H1 (cell line): ENCODE data around the gene TDRD1. TPM values are rescaled to one million over a fixed set of nuclear protein-coding genes. Genes with fewer than 3 reads are reported as not detected.

Source experiments
- CTCF ChIA-PET: fragments of 300-600 bp; sonication (Branson Sonifier 250); formaldehyde crosslinking; loops from one replicate; lab custom pipeline; 2021; ENCODE audit not compliant: partially characterized antibody; lab: Charles Lee
- POLR2A ChIA-PET: fragments of 300-600 bp; sonication (Branson Sonifier 250); formaldehyde crosslinking; loops from one replicate; lab custom pipeline; 2021; ENCODE audit warnings: inconsistent platforms; ENCODE audit not compliant: partially characterized antibody; lab: Charles Lee
- DNase-seq, 2 experiments: peaks; one replicate each; pipeline versions ENCODE4 v3.0.0 to v3.0.0-alpha.2; 2010 to 2022; ENCODE audit warnings: low spot score in 2 of 2, low read depth in 1 of 2, mixed read lengths in 1 of 2
- FAIRE-seq: peaks from 2 replicates; lab custom pipeline; 2011; peaks lifted over from hg19 to GRCh38; lab: Jason Lieb, UNC
- H2AFZ ChIP-seq: 2 replicates; pipeline ENCODE4 v1.8.1; 2012; ENCODE audit warnings: low read length, inconsistent platforms
- H2AK5ac ChIP-seq: 2 replicates; pipeline ENCODE4 v1.6.1; 2013; ENCODE audit warnings: low read depth, low read length
- H2BK120ac ChIP-seq: replicated peaks from 2 replicates; pipeline ENCODE3; 2013; ENCODE audit warnings: low read depth, low read length, inconsistent platforms
- H2BK12ac ChIP-seq: 2 replicates; pipeline ENCODE4 v1.6.1; 2013; ENCODE audit warnings: low read depth, low read length
- H2BK15ac ChIP-seq: 2 replicates; pipeline ENCODE4 v1.6.1; 2013; ENCODE audit warnings: low read length
- H2BK20ac ChIP-seq: 2 replicates; pipeline ENCODE4 v1.6.1; 2013; ENCODE audit warnings: low read length
- H2BK5ac ChIP-seq: 2 replicates; pipeline ENCODE4 v1.6.1; 2013; ENCODE audit warnings: low read depth, low read length
- H3K14ac ChIP-seq: 2 replicates; pipeline ENCODE4 v1.6.1; 2013; ENCODE audit warnings: inconsistent platforms; ENCODE audit not compliant: insufficient read length
- H3K18ac ChIP-seq: 2 replicates; pipeline ENCODE4 v1.6.1; 2013; ENCODE audit warnings: low read length; ENCODE audit errors: extremely low read depth
- H3K23ac ChIP-seq: 2 replicates; pipeline ENCODE4 v1.6.1; 2013; ENCODE audit warnings: inconsistent platforms; ENCODE audit not compliant: insufficient read length
- H3K23me2 ChIP-seq: 2 replicates; pipeline ENCODE4 v1.6.1; 2013; ENCODE audit warnings: low read depth, low read length
- H3K27ac ChIP-seq: 2 replicates; pipeline ENCODE4 v1.6.1; 2011; ENCODE audit warnings: low read depth, low read length, inconsistent platforms
- H3K27me3 ChIP-seq, 4 experiments: replicated peaks in 1 of 4; 1 replicate in 1 of 4; 2 replicates in 3 of 4; pipeline versions ENCODE4 v1.6.1 to v1.8.1; 2011 to 2013; ENCODE audit warnings: low read length in 3 of 4, mild to moderate bottlenecking in 3 of 4, inconsistent platforms in 2 of 4, mixed read lengths in 2 of 4, moderate library complexity in 1 of 4; ENCODE audit not compliant: control insufficient read depth in 3 of 4, insufficient read depth in 3 of 4; ENCODE audit errors: extremely low read depth in 1 of 4
- H3K36me3 ChIP-seq, 4 experiments: 2 replicates each; pipeline versions ENCODE4 v1.6.1 to v1.8.1; 2011 to 2013; ENCODE audit warnings: mild to moderate bottlenecking in 4 of 4, low read length in 3 of 4, moderate library complexity in 2 of 4, control low read depth in 1 of 4, inconsistent platforms in 1 of 4; ENCODE audit not compliant: insufficient read depth in 4 of 4, control insufficient read depth in 2 of 4
- H3K4ac ChIP-seq: replicated peaks from 2 replicates; pipeline ENCODE3; 2013; ENCODE audit warnings: low read length, low read depth, mixed read lengths, inconsistent platforms; ENCODE audit not compliant: insufficient read length
- H3K4me1 ChIP-seq, 4 experiments: replicated peaks in 1 of 4; 1 replicate in 1 of 4; 2 replicates in 3 of 4; pipeline versions ENCODE4 v1.6.1 to v1.8.1; 2011 to 2013; ENCODE audit warnings: low read length in 3 of 4, inconsistent platforms in 2 of 4, mixed read lengths in 1 of 4; ENCODE audit not compliant: insufficient read depth in 4 of 4, control insufficient read depth in 3 of 4
- H3K4me2 ChIP-seq, 2 experiments: 2 replicates each; pipeline versions ENCODE4 v1.6.1 to v1.8.1; 2011 to 2013; ENCODE audit warnings: low read depth in 2 of 2, low read length in 2 of 2, control low read depth in 1 of 2, inconsistent platforms in 1 of 2, mild to moderate bottlenecking in 1 of 2; ENCODE audit not compliant: insufficient read depth in 1 of 2
- H3K4me3 ChIP-seq, 4 experiments: fragments of 200-600, 300-600 bp in 1 of 4; sonication (generic), shearing (Covaris generic), sonication (Bioruptor Twin) in 1 of 4; 2 replicates each; pipeline versions ENCODE4 v1.5.1 to v1.8.1; 2011 to 2016; ENCODE audit warnings: low read length in 4 of 4, low read depth in 3 of 4, control low read depth in 2 of 4, inconsistent platforms in 2 of 4, mild to moderate bottlenecking in 2 of 4, mixed read lengths in 1 of 4, moderate library complexity in 1 of 4; ENCODE audit not compliant: insufficient read depth in 2 of 4; ENCODE audit errors: extremely low read depth in 1 of 4
- H3K56ac ChIP-seq: replicated peaks from 2 replicates; pipeline ENCODE3; 2013; ENCODE audit warnings: low read depth, mild to moderate bottlenecking, mixed read lengths, low read length, inconsistent platforms; ENCODE audit not compliant: insufficient read length
- H3K79me1 ChIP-seq: 2 replicates; pipeline ENCODE4 v1.6.1; 2013; ENCODE audit warnings: low read depth, low read length, control low read depth
- H3K79me2 ChIP-seq, 2 experiments: 2 replicates each; pipeline versions ENCODE4 v1.6.1 to v1.8.1; 2012 to 2013; ENCODE audit warnings: low read length in 2 of 2, mild to moderate bottlenecking in 2 of 2, inconsistent platforms in 1 of 2; ENCODE audit not compliant: insufficient read depth in 2 of 2, control insufficient read depth in 1 of 2
- H3K9ac ChIP-seq, 4 experiments: replicated peaks in 1 of 4; 1 replicate in 1 of 4; 2 replicates in 3 of 4; pipeline versions ENCODE4 v1.6.1 to v1.8.1; 2011 to 2013; ENCODE audit warnings: low read depth in 3 of 4, low read length in 3 of 4, control low read depth in 2 of 4, mild to moderate bottlenecking in 2 of 4, moderate library complexity in 2 of 4, inconsistent platforms in 1 of 4; ENCODE audit errors: extremely low read depth in 1 of 4
- H3K9me3 ChIP-seq, 2 experiments: 2 replicates each; pipeline versions ENCODE4 v1.6.1 to v1.8.1; 2012 to 2013; ENCODE audit warnings: mild to moderate bottlenecking in 2 of 2, moderate library complexity in 2 of 2, control low read depth in 1 of 2, inconsistent platforms in 1 of 2, low read depth in 1 of 2, low read length in 1 of 2, mixed read lengths in 1 of 2; ENCODE audit not compliant: insufficient read depth in 2 of 2
- H4K20me1 ChIP-seq, 2 experiments: replicated peaks in 1 of 2; 2 replicates each; pipeline versions ENCODE3 to v1.8.1; 2011 to 2013; ENCODE audit warnings: inconsistent platforms in 2 of 2, low read length in 2 of 2, mild to moderate bottlenecking in 1 of 2; ENCODE audit not compliant: insufficient read depth in 2 of 2, control insufficient read depth in 1 of 2
- H4K5ac ChIP-seq: 2 replicates; pipeline ENCODE4 v1.6.1; 2013; ENCODE audit warnings: low read length, low read depth, mixed read lengths, inconsistent platforms; ENCODE audit not compliant: insufficient read length
- H4K8ac ChIP-seq: 2 replicates; pipeline ENCODE4 v1.8.0; 2013; ENCODE audit warnings: mild to moderate bottlenecking, moderate library complexity, low read length, inconsistent platforms; ENCODE audit not compliant: insufficient read depth; ENCODE audit errors: extremely low read depth
- H4K91ac ChIP-seq: replicated peaks from 2 replicates; pipeline ENCODE3; 2013; ENCODE audit warnings: low read length, mixed read lengths, inconsistent platforms; ENCODE audit not compliant: insufficient read length
- BCL11A ChIP-seq, 2 experiments: IDR thresholded peaks; one replicate each; pipeline ENCODE4 v1.6.1; 2011; ENCODE audit warnings: low read depth in 2 of 2, low read length in 2 of 2, mild to moderate bottlenecking in 2 of 2
- CREB1 ChIP-seq: IDR thresholded peaks from 2 replicates; pipeline ENCODE4 v1.6.1; 2012; ENCODE audit warnings: inconsistent platforms
- HDAC2 ChIP-seq, 2 experiments: fragments of 300-600 bp in 1 of 2; sonication (generic) in 1 of 2; IDR thresholded peaks; 2 replicates each; pipeline ENCODE4 v1.6.1; 2011 to 2012; ENCODE audit warnings: low read depth in 2 of 2, low read length in 2 of 2, mild to moderate bottlenecking in 2 of 2, moderate library complexity in 2 of 2, borderline replicate concordance in 1 of 2, inconsistent platforms in 1 of 2
- HDAC6 ChIP-seq: IDR thresholded peaks from one replicate; pipeline ENCODE4 v1.7.1; 2012; ENCODE audit warnings: low read depth, mild to moderate bottlenecking, inconsistent platforms, low read length, moderate library complexity
- NANOG ChIP-seq: IDR thresholded peaks from 2 replicates; pipeline ENCODE4 v1.6.1; 2011; ENCODE audit warnings: low read length, low read depth, mild to moderate bottlenecking, inconsistent platforms; ENCODE audit not compliant: insufficient read depth, poor library complexity, severe bottlenecking
- POU5F1 ChIP-seq: IDR thresholded peaks from 2 replicates; pipeline ENCODE4 v1.6.1; 2011; ENCODE audit warnings: low read depth, mild to moderate bottlenecking, low read length, moderate library complexity
- RAD21 ChIP-seq, 2 experiments: IDR thresholded peaks in 1 of 2; conservative IDR thresholded peaks in 1 of 2; 2 replicates each; pipeline ENCODE4 v1.6.1; 2011; ENCODE audit warnings: low read depth in 2 of 2, low read length in 2 of 2, improper control_type of control experiment in 1 of 2, inconsistent platforms in 1 of 2, mild to moderate bottlenecking in 1 of 2, moderate library complexity in 1 of 2
- RBBP5 ChIP-seq: IDR thresholded peaks from 2 replicates; pipeline ENCODE4 v1.7.1; 2012; ENCODE audit warnings: low read depth, mild to moderate bottlenecking, inconsistent platforms, low read length, moderate library complexity, borderline replicate concordance
- RNF2 ChIP-seq: fragments of 200-900, 300-1000 bp; sonication (generic); IDR thresholded peaks from 2 replicates; pipeline ENCODE4 v1.7.1; 2016; ENCODE audit warnings: borderline replicate concordance, low read depth, mild to moderate bottlenecking, antibody characterized with exemption, low read length; ENCODE audit not compliant: poor library complexity, severe bottlenecking; ENCODE audit errors: missing control alignments
- SIN3A ChIP-seq, 2 experiments: IDR thresholded peaks in 1 of 2; conservative IDR thresholded peaks in 1 of 2; 2 replicates each; pipeline ENCODE4 v1.6.1; 2011 to 2012; ENCODE audit warnings: low read length in 2 of 2, improper control_type of control experiment in 1 of 2, low read depth in 1 of 2, mild to moderate bottlenecking in 1 of 2
- WGBS, 2 experiments: shearing (Covaris generic) in 1 of 2; methylation state at CpG; one replicate each; pipeline versions ENCODE4 v1.1.6 to v1.1.7; 2013 to 2015; ENCODE audit warnings: low lambda C conversion rate in 2 of 2, mixed read lengths in 2 of 2, inconsistent platforms in 1 of 2, low coverage in 1 of 2, missing lambda C conversion rate in 1 of 2; ENCODE audit not compliant: insufficient replicate concordance in 2 of 2, insufficient coverage in 1 of 2, insufficient read length in 1 of 2; ENCODE audit errors: extremely low coverage in 1 of 2, missing lambda C conversion rate in 1 of 2; 5-methylcytosine and 5-hydroxymethylcytosine counted together
- polyA plus RNA-seq, 7 experiments: library from polyadenylated mRNA; depleted of rRNA in 3 of 7; stranded (reverse) in 5 of 7; unstranded in 2 of 7; fragments of >200 nt in 5 of 7; fragments of 200-250 nt in 2 of 7; gene quantifications; 1 replicate in 5 of 7; 2 replicates in 1 of 7; 4 replicates in 1 of 7; pipeline versions ENCODE4 v1.2.1 to v1.2.3, GENCODE V29; 2011 to 2013; ENCODE audit warnings: missing spikeins in 2 of 7, mixed read lengths in 2 of 7
- total RNA-seq: library from RNA; stranded (reverse); fragmentation: NEBNext Ultra II Directional; extraction: Animal tissue kit (Norgen Biotek cat#: 25700); gene quantifications from 2 replicates; pipeline ENCODE4 v1.2.1, GENCODE V29; 2021
- TF ChIP-seq, protein P1 (sequence below): IDR thresholded peaks from 2 replicates; pipeline ENCODE4 v1.6.1; 2012; ENCODE audit warnings: low read length, inconsistent platforms

The TDRD1 gene
- total and polyA plus RNA-seq, 2 of the 8 experiments (the other 6 are each of a cell fraction or from before 2014, with no cell fraction given): 0.02 to 0.71 TPM

DNA sequence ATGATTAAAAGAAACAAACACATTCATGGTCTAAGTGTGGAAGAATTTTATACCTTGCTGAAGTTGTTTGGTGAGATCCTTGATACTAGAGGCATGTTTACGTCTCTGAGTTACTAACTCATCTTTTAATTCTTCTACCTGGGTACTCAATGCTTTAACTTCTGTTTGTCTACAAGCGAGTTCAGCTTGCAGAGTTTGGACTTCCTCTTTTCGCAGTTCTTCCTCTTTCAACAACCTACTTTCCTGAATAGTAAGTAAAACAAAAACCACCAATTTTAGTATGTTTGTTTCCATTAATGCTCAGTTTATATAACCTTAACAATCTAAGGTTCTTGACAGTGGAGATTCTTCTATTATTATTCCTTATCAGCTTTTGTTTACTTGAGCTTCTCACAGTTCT lies 48.1 kb upstream of the TDRD1 start:
- POLR2A ChIA-PET: no interaction called here
- no peak overlapping the region for H3K23ac ChIP-seq
- no peaks in the 10 kb centered on the region for H3K27me3 ChIP-seq
- no peaks in the 10 kb centered on the region for H3K4me1 ChIP-seq
- no peaks in the 10 kb centered on the region for H4K20me1 ChIP-seq
- DNase-seq (no peak), FAIRE-seq (no peak)
- H2BK5ac ChIP-seq: no peak overlapping the region
- H3K4me3 ChIP-seq: no peak overlapping the region
- H3K27ac ChIP-seq: no peak overlapping the region
- H2BK20ac ChIP-seq: no peak overlapping the region
- no peak overlapping the region for H2AK5ac ChIP-seq
- no peak overlapping the region for H3K9ac ChIP-seq
- H3K79me1 ChIP-seq: no peaks in the 10 kb centered on the region
- no peaks in the 10 kb centered on the region for H3K79me2 ChIP-seq
- H3K9me3 ChIP-seq: no peaks in the 10 kb centered on the region
- no peak overlapping the region for H4K8ac ChIP-seq
- no peak overlapping the region for H2AFZ ChIP-seq
- no peak overlapping the region for H3K14ac ChIP-seq
- no peak overlapping the region for H3K56ac ChIP-seq
- H2BK120ac ChIP-seq: no peak overlapping the region
- no peak overlapping the region for H3K4ac ChIP-seq
- no peaks in the 10 kb centered on the region for H3K23me2 ChIP-seq
- H4K5ac ChIP-seq: no peak overlapping the region
- 92% methylated on average over 3 of the region's 3 CpGs; no CpG with 5 or more reads in 1 of the 2 experiments for whole genome bisulfite sequencing, 2 experiments
- no peak overlapping the region for H3K4me2 ChIP-seq
- no peak overlapping the region for H3K18ac ChIP-seq
- H3K36me3 ChIP-seq: peaks cover 0 to 73% (median 24%) of the 10 kb centered on the region in 4 experiments; a peak in 4 of 8 replicates
- CTCF ChIA-PET: no interaction called here
- H4K91ac ChIP-seq: no peak overlapping the region
- no peak overlapping the region for H2BK12ac ChIP-seq
- H2BK15ac ChIP-seq: no peak overlapping the region
- TF ChIP-seq RAD21 (IDR thresholded peaks at IDR 0.05 in 1 of 2, conservative IDR thresholded peaks at IDR 0.05 in 1 of 2; ENCODE audit: low read depth in 2 of 2, low read length in 2 of 2) (no peak), CREB1 (no peak), HDAC2 (IDR thresholded peaks at IDR 0.05; ENCODE audit: borderline replicate concordance in 1 of 2, low read depth in 2 of 2, low read length in 2 of 2) (no peak), NANOG (no peak), RBBP5 (no peak), RNF2 (no peak), SIN3A (conservative IDR thresholded peaks at IDR 0.05 in 1 of 2, IDR thresholded peaks at IDR 0.05 in 1 of 2; ENCODE audit: low read depth in 1 of 2, low read length in 2 of 2) (no peak), BCL11A (IDR thresholded peaks at IDR 0.05; ENCODE audit: low read depth in 2 of 2, low read length in 2 of 2) (no peak), POU5F1 (no peak), HDAC6 (no peak)
- TF ChIP-seq, protein P1, sequence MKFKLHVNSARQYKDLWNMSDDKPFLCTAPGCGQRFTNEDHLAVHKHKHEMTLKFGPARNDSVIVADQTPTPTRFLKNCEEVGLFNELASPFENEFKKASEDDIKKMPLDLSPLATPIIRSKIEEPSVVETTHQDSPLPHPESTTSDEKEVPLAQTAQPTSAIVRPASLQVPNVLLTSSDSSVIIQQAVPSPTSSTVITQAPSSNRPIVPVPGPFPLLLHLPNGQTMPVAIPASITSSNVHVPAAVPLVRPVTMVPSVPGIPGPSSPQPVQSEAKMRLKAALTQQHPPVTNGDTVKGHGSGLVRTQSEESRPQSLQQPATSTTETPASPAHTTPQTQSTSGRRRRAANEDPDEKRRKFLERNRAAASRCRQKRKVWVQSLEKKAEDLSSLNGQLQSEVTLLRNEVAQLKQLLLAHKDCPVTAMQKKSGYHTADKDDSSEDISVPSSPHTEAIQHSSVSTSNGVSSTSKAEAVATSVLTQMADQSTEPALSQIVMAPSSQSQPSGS: no peak
